Measurements from ENCODE around the gene CDH16.
A peak's percentile ranks its signal among the peaks of the same experiment; 100 is the strongest.

Gene CDH16

GRCh38 chr16:66894948-66895688 lies 23.6 kb downstream of the CDH16 start:
- no peak for DNase-seq (ENCODE audit: low read depth)
- peak; percentile 92 for TF ChIP-seq CTCF (IDR thresholded peaks at IDR 0.05; ENCODE audit: low read depth, low read length, missing control alignments)

GRCh38 chr16:66894055-66894454 lies 24.6 kb downstream of the CDH16 start:
- TF ChIP-seq CTCF (IDR thresholded peaks at IDR 0.05; ENCODE audit: low read depth, low read length, missing control alignments), result no peak
- no peak overlapping the region for H3K4me3 ChIP-seq (ENCODE audit: low read depth, low read length)
- no peak for DNase-seq (ENCODE audit: low read depth)

More at GRCh38 chr16:66894948-66895688, 23.6 kb downstream of the CDH16 start:
- no peak overlapping the region for H3K4me3 ChIP-seq (ENCODE audit: low read depth, low read length)

- H3K4me3 ChIP-seq (ENCODE audit: low read depth, low read length), result no peak overlapping the region
- no peak for TF ChIP-seq CTCF (IDR thresholded peaks at IDR 0.05; ENCODE audit: low read depth, low read length, missing control alignments)
- DNase-seq (ENCODE audit: low read depth), result no peak
Observed at GRCh38 chr16:66891797-66892196, 26.9 kb downstream of the CDH16 start.

GRCh38 chr16:66891360-66891759 lies 27.3 kb downstream of the CDH16 start:
- no peak for TF ChIP-seq CTCF (IDR thresholded peaks at IDR 0.05; ENCODE audit: low read depth, low read length, missing control alignments)
- no peak overlapping the region for H3K4me3 ChIP-seq (ENCODE audit: low read depth, low read length)
- no peak for DNase-seq (ENCODE audit: low read depth)

- TF ChIP-seq CTCF (IDR thresholded peaks at IDR 0.05; ENCODE audit: low read depth, low read length, missing control alignments), result no peak
- H3K4me3 ChIP-seq (ENCODE audit: low read depth, low read length), result no peak overlapping the region
- DNase-seq (ENCODE audit: low read depth), result no peak
Observed at GRCh38 chr16:66890799-66891198, 27.9 kb downstream of the CDH16 start.

- no peak overlapping the region for H3K4me3 ChIP-seq (ENCODE audit: low read depth, low read length)
- TF ChIP-seq CTCF (IDR thresholded peaks at IDR 0.05; ENCODE audit: low read depth, low read length, missing control alignments), result no peak
Observed at GRCh38 chr16:66889622-66890021, 29.1 kb downstream of the CDH16 start.

More at GRCh38 chr16:66889622-66890021, 29.1 kb downstream of the CDH16 start:
- no peak for DNase-seq (ENCODE audit: low read depth)
